Activated CD4-positive, alpha-beta T cell treated with anti-CD3 and anti-CD28 coated beads, Interleukin-10, Interleukin-2, amounts not matched to agents 100 ng/mL and 50 ng/mL, durations not matched to agents 16 hours and 8 hours (primary cell): ENCODE data around the gene PPOX.
A peak's percentile ranks its signal among the peaks of the same experiment; 100 is the strongest.

Experiments used
- DNase-seq: peaks from one replicate; pipeline ENCODE4 v3.0.0-alpha.2; 2020

PPOX gene

DNA sequence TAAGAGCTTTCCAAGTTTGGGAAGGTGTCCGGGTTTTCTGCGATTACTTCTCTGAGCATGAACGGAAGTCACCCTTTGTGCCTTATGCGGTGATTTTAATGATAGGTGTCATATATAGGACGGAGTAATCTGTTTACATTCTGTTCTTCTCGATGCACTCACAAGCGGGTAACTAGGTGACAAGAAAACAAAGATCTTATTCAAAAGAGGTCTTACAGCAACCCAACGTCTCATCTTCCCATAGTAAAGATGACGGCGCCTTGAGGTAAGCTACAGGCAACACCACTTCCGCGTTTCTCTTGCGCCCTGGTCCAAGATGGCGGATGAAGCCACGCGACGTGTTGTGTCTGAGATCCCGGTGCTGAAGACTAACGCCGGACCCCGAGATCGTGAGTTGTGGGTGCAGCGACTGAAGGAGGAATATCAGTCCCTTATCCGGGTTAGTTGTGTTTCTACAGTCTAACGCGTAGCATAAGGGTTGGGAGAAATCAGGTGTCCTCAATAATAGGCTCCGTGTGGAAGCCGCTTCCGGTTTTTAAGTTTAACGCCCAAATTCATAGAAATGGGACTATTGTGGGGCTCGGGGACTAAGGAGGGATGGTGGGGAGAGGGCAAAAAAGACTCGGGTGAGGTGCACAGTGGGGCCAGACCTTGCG is 12.4 kb upstream of the PPOX start, which contains the start of gene UFC1:
UFC1 (plus strand) TSS at position 297 of the 656 bp plus-strand sequence; CDS start at position 317, 20 bp downstream.
- peak; percentile 91 for DNase-seq

DNA sequence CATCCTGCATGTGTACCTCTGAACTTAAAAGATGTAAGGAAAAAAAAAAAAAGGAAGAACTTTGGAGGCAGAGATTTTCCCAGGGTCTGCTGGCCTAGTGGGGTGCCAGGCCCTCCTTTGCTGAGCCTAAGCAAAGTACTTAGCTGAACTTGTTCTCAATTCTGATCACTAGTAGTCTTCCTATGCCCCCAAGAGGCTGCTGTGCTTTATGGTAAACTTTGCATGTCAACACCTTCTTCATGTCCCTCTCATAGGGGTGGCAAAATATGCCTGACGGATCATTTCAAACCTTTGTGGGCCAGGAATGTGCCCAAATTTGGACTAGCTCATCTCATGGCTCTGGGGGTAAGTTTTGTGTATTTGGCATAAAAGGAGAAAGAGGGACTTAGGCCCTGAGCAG is 8.4 kb upstream of the PPOX start:
- DNase-seq = no peak

GRCh38 chr1:161158316-161159010 is 7.8 kb upstream of the PPOX start:
- no peak for DNase-seq

- peak; percentile 94 for DNase-seq
These were observed 6.9 kb upstream of the PPOX start, which contains the start of gene USP21 for GRCh38 chr1:161159087-161159912. Gene USP21, plus strand, starts transcription at chr1:161159500. Its CDS starts 1,141 bp downstream, at chr1:161160641.

DNA sequence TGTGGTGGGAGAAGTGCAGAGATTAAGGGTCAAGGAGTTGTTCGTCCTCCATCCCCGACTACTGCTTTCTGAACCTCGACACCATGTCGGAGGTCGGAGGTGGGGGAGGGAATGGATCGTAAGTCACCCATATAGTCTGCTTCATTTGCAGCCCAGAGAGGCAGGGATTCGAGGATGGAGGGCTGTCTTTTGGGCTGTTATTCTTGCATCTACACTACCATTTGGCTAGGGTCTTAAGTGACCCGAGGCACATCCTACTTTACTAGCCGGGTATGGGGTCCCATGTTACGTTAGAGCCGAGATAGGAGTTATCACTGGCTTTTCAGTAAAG is 6.3 kb upstream of the PPOX start:
- no peak for DNase-seq

GRCh38 chr1:161160671-161161145 is 5.5 kb upstream of the PPOX start:
- no peak for DNase-seq

- DNase-seq = no peak
These were observed 4.6 kb upstream of the PPOX start for GRCh38 chr1:161161652-161162051.

- DNase-seq = no peak
These were observed 4.2 kb upstream of the PPOX start for GRCh38 chr1:161162052-161162451.

DNA sequence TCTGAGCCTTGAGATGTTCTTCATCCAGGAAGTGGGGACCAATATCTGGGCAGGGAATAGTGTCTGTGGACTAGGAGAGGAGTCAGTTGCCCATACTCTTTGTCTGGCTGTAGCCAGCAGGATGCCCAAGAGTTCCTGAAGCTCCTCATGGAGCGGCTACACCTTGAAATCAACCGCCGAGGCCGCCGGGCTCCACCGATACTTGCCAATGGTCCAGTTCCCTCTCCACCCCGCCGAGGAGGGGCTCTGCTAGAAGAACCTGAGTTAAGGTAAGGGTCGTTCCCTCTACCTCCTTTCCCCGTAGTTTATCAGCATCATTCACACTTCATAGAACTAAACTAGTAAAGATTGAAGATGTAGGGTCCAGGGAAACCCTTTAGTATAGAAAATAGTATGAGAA is 3.4 kb upstream of the PPOX start:
- DNase-seq = no peak

DNA sequence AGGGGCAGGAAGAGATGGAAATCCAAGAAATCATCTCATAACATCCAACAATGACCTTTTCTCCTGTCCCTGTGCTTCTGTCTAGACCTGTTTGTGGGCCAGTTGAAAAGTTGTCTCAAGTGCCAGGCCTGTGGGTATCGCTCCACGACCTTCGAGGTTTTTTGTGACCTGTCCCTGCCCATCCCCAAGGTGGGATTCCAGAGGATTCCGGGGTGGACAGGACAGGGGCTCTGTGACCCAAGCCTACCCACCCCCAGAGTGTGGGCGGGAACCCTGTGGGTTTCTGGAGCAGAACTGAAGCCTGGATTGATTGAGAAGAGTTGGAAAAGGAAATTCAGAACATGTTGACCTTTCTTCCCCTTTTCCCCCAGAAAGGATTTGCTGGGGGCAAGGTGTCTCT is 2.4 kb upstream of the PPOX start:
- no peak for DNase-seq

DNA sequence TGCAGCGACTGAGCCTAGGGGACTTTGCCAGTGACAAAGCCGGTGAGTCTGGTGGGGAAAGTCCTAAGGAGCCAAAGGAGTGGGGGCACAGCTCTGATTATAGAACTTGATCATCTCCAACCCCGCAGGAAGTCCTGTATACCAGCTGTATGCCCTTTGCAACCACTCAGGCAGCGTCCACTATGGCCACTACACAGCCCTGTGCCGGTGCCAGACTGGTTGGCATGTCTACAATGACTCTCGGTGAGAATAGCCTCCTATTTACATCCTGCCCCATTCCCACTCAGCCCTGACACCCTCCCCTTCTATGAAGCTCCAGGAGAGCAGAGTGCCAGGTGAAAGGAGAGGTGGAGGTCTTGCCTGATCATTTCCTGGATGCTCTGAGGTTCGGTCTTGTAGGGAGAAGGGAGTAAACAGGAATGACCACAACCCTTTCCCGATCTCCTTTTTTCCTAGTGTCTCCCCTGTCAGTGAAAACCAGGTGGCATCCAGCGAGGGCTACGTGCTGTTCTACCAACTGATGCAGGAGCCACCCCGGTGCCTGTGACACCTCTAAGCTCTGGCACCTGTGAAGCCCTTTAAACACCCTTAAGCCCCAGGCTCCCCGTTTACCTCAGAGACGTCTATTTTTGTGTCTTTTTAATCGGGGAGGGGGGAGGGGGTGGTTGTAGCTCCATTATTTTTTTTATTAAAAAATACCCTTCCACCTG is 1.2 kb upstream of the PPOX start:
- no peak for DNase-seq

DNA sequence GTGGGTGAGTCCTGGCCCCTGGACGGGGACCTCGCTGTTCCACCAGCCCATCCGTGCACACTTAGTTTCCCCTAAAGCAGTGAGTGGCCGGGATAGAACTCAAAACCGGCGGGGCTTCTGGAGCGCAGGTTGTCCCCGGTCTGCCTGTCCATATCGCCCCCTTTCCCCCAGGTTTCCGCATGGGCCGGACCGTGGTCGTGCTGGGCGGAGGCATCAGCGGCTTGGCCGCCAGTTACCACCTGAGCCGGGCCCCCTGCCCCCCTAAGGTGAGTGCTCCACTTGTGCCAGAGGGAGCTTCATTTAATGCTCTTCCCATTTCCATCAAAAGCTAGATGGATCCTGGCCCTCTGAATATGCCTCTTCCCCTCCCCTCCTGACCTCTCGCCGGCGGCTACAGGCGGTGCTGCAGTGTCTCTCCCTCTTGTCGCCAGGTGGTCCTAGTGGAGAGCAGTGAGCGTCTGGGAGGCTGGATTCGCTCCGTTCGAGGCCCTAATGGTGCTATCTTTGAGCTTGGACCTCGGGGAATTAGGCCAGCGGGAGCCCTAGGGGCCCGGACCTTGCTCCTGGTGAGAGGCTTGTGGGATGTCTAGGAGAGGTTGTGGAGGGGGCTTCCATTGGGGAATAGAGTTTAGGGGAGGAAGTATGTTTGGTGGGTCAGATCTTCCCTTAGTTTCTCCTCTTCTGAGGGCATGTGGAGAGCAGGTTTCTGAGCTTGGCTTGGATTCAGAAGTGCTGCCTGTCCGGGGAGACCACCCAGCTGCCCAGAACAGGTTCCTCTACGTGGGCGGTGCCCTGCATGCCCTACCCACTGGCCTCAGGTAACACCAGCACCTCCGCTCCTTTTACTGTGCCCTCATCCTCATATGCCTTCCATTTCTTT is 683 bp downstream of the PPOX start:
- no peak for DNase-seq

GRCh38 chr1:161168906-161169305 is 2.7 kb downstream of the PPOX start:
- no peak for DNase-seq

DNA sequence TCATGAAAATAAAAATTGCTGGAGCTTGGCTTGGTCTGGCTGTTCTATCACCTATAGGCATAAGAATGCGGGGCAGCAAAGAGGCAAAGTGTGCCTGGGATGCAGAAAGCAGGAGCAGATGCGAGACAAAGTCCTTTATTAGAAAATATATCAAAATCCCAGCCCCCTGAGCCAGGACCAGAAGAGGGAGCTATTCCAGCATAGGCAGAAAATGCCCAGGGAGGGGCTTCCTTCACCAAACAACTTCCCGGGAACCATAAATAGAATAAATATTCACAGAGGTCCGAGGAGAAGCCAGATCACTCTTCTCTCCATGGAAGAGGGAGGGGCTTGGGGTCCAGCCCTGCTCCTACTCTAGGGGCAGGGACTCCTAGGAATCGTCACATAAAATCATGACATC is 5.0 kb downstream of the PPOX start:
- no peak for DNase-seq

GRCh38 chr1:161171696-161172095 is 5.5 kb downstream of the PPOX start:
- no peak for DNase-seq

- DNase-seq = no peak
These were observed 6.1 kb downstream of the PPOX start for GRCh38 chr1:161172349-161172748.

GRCh38 chr1:161172776-161173376 is 6.7 kb downstream of the PPOX start:
- DNase-seq = no peak

- DNase-seq = no peak
These were observed 7.5 kb downstream of the PPOX start for GRCh38 chr1:161173711-161174110.

GRCh38 chr1:161174911-161175310 is 8.7 kb downstream of the PPOX start:
- DNase-seq = no peak

DNA sequence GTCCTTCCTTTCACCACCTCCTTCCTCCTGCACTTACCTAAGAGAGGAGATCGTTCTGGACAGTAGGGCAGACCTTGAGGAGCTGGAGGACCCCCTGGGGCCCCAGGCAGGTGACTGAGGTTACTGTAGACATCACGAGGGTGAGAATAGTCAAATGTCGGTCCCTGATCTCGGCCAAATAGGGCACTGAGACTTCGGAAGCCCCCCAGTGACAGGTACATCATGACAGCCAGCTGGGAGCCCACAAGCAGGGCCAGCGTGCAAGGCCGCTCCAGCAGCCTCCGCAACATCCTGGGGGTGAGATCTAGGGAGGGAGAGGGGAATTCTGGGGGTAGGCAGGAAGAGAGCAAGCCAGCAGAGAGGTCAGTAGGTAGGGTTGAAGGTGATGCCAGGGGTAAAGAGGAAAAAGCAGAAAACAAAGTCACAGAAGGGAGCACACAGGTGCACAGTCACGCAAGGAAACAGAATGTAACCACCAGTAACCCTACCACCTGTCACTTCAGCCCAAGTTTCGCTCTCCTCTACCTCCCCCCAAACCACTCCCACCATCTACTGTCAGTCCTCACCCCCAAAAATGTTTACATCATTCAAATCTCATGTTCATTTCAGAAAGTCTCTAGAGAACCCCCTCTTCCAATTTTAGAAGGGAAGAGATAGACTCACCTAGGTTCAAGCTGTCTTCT is 9.7 kb downstream of the PPOX start:
- no peak for DNase-seq
